Eye (tissue), 1 donor: ENCODE results near the gene BORCS5.

Experiments
- DNase-seq: peaks from one replicate; pipeline ENCODE4 v3.0.0-alpha.2; 2015

The BORCS5 gene

GRCh38 chr12:12436831-12437345, 80.0 kb downstream of the BORCS5 start:
- DNase-seq, result no peak

DNA sequence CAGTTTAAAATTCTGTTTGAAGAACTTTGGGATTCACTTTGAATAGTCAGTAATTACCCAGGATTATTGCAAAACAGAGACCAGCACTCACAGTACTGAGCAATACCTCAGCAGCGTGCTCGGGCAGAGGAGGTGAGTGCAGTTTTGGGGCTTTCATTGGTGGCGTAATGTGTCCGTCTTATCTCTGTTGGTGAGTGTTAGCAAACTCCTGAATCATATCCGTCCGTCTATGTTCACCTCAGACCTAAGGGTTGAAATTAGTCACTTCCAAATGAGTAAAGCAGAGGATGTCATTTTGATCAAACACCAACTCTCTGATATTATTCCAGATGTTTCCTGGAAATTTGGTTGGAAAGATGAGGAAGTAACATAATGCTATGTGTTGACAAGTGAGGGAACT, 82.8 kb downstream of the BORCS5 start:
- DNase-seq, result no peak

GRCh38 chr12:12440784-12441428, 84.0 kb downstream of the BORCS5 start:
- DNase-seq, result no peak

DNA sequence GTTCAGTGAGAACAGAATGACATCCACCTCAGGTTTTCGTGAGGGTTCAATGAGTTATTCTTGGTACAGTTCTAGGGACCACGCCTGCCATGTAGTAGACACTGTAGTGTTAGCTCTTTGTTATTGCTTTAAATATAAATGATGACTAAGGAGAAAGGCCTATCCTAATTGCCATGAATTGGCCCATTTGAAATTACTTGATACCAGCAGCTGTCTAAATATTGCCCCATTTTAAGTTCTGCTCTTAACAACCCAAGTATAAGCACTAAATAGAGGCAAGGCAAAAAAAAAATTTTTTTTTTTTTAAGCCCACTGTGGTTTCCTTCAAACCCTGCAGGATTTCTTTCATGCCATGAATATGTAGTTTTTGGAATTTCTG, 84.5 kb downstream of the BORCS5 start:
- DNase-seq, result no peak

DNA sequence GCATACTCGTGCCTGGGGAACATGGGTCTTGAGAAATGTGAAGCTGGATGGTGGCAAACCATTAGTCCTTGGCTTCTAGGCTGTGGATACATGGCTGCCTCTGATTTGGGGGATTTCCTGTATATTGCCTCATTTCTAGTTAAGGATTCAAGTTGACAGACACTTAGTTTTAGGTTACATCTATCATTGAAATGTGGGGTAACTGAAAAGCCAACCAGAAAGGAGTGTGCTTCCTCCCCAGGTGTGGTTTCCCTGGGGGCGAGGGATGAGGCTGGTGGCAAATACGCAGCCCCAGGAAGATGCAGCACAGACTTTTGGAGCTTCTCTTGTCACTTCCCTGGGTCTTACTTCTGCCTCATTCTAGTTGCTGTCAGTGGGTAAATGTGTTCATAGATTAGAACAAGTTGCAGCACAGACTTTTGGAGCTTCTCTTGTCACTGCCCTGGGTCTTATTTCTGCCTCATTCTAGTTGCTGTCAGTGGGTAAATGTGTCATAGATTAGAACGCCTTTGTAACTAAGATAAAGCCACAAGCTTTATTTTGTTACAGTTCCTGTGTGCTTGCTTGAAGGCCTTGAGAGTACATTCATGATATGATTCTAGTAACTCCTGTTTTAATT, 85.1 kb downstream of the BORCS5 start:
- no peak for DNase-seq

GRCh38 chr12:12442548-12443071, 85.7 kb downstream of the BORCS5 start:
- no peak for DNase-seq

GRCh38 chr12:12443431-12443878, 86.6 kb downstream of the BORCS5 start:
- no peak for DNase-seq

DNA sequence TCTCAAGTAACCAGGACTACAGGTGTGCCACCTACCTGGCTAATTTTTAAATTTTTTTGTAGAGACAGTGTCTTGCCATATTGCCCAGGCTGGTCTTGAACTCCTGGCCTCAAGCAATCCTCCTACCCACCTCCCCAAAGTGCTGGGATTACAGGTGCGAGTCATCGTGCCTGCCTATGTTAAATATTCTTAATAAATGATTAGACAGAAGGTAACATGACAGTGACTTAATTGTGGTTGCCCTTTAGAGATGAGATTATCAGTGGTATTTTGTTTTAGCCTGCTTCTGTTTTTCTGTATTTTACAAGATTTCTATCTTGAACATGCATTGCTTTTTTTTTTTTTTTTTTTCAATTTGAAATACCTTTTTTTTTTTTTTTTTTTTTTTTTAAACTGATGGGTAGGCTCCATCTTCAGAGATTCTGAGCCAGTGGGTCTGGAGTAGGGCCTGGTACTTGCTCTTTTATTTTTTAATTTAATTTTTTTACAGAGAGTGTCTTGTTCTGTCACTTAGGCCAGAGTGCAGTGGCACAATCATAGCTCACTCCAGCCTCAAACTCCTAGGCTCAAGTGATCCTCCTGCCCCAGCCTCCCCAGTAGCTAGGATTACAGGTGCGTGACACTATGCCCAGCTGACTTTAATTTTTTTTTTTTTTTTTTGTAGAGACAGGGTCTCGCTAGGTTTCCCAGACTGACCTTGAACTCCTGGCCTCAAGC, 88.4 kb downstream of the BORCS5 start:
- DNase-seq, result no peak

GRCh38 chr12:12445882-12446181, 89.0 kb downstream of the BORCS5 start:
- no peak for DNase-seq

DNA sequence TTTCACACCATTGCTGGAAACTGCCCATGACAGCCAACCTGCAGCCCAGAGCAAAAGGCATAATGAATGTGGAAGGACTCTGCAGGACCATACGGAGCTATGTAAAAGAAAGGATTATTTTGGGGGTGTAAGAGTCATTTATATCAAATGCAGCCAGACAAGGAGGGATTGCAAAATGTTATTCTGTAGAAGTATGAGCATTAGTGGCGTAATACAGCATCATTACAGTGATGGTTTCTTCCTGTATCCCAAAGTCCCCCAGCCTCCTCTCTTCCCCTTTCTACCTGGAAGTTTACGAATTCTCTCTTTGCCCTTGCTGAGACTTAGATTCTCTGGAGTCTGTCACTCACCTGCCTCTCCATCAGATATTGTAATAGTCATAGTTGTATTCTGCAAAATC, 89.9 kb downstream of the BORCS5 start:
- DNase-seq, result no peak

- DNase-seq, result no peak
Measured at GRCh38 chr12:12447236-12447635, 90.4 kb downstream of the BORCS5 start.

DNA sequence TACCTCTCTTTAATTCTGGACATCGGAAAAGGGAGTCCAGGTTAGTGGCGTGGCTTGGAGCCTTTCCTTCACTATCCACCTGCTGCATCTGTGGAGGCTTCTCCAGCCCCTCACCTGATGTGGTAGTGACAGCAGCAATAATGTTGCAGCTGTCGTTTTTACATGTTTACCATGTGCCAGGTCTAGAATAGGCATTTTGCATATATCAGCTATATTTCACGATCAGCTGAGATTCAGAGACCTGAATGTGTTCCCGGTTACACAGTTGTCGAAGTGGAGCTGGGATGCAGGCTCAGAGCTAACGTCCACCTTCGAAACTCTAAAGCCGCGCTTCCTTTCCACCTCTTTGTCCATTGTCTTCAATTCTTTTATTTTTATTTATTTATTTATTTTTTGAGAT, 91.0 kb downstream of the BORCS5 start:
- DNase-seq, result no peak

DNA sequence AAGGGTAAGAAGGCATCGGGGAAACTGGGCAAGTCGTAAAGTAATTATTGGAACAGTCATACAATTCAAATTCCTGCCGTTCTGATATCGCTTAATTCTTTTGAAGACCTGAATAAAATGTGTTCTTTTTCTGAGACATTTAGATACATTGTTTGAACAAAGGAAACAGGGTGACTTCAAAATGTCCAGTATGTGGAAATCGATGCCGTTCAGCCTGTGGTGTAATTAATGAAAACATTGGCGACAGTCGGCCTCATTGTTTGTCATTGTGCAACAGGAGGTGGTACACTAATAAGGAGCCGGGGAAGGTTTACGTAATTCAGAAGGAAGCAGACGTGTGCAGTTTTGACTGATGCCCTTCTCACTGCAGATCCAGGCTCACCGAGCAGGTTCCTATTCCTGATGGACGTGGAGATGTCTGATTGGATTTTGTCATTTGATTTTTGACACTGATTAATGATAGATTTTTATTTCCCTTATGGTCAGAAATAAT, 92.7 kb downstream of the BORCS5 start:
- DNase-seq, result peak; percentile 42

GRCh38 chr12:12450043-12450471, 93.2 kb downstream of the BORCS5 start:
- DNase-seq, result no peak

DNA sequence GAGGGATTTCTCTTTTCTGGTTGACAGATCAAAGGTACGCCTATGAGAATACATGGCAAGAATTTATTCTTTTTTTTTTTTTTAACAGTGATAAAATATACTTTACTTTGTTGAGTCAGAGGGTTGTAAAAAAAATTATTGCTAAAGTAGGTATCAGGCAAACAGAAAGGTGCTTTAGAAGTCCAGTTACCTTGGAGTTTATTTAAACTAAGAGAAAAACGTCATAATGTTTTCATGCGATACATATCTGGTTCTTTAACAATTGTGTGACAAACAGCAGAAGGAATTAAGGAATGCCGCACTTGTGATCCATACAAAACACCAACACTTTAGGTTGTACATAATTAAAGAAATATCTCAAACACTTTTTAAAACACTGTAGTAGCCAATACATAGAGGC, 94.2 kb downstream of the BORCS5 start:
- no peak for DNase-seq

DNA sequence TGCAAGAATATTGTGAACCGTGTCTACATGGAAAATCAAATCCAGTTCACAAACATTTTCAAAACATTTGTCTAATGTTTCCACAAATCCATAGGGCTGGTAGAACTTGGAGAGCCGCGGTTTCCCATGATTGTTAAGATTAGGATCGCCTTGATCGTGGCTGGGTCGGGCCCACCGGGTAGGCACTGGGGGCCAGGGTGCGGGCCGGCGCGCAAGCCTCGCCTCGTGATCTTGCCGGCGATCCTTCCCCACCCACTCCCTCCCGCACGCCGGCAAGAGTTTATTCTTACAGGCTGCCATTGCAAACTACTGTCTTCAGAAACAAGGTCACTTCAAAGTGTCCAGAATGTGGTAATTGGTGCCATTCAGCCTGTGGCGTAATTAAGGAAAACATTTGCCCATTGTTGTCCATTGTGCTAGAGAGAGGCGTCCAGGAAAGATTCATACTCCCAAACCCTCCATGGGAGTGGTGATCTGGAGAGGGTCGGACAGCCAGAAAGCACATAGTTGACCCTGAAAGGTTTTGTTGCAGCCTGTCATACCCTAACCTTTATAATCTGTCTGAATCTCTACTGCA, 95.5 kb downstream of the BORCS5 start:
- DNase-seq, result no peak

DNA sequence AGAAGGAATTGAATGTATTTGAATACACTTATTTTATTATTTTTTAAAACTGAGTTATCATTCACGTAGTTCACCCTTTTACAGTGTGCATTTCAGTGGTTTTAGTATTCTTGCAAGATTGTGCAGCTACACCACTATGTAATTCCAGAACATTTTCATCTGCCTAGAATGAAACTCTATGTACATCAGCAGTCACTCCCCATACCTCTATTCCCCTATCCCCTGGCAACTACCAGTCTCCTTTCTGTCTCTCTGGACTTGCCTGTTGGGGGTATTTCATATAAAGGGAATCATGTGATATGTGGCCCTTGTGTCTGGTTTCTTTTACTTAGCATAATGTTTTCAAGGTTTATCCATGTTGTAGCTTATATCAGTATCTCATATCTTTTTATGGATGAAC, 96.8 kb downstream of the BORCS5 start:
- DNase-seq, result no peak

DNA sequence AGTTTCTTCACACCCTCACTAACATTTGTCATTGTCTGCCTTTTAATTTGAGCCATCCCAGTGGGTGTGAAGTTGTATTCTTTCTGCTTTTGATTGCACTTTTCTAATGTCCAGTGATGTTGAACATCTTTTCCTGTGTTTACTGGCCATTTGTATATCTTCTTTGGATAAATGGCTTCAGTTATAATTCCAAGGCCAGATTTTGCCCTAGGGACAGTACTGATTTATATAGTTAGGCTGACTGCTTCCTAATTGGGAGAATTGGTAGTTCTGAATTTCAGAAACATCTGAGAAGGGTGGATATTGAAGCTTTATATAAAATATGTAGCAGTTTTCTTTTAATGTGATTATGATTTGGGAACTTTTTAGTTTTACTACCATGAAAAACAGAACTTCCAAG, 97.4 kb downstream of the BORCS5 start:
- DNase-seq, result no peak

DNA sequence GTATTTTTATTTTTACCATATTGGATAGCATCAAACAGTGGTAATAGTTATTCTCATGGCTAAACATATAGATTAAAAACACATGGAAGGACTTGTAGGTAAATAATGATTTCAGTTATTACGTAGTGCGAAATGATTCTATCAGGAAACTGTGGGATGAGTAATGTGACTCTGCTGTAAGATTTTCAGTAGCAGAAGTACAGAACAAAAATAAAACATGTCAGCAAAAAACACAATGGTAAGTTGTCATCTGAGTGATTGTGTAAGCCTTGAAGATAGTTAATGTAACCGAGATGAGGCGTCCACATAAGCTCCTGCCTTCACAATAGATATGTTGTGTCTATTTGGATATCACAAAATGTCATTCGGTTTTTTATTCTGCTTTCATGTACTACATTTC, 99.8 kb downstream of the BORCS5 start:
- no peak for DNase-seq

- DNase-seq, result no peak
Measured at GRCh38 chr12:12460935-12461922, 104.4 kb downstream of the BORCS5 start.

DNA sequence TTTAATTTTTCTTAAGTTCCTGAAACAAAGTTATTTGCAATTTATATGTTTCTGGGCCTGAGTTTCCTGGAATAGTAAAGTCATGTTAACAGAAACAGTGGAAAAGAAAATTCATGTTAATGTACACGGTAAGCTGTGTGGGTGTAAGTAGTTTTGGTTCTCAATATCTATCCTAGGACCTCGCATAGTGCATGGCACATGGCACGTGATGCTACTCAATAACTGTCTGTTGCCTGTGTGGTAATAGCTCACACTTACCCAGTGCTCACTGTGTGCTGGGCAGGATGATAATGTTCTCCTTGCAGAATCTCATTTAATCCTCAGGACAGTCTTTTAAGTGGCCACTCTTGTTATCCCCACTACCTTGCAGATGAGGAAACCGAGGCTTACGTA, 105.0 kb downstream of the BORCS5 start:
- no peak for DNase-seq

GRCh38 chr12:12465522-12465921, 108.6 kb downstream of the BORCS5 start:
- DNase-seq, result no peak
